Hematopoietic multipotent progenitor cell treated with erythropoietin and hydrocortisone succinate and interleukin-3 and kit ligand, for 6 days (in vitro differentiated cells): ENCODE measurements around the gene TM9SF1.
A peak's percentile ranks its signal among the peaks of the same experiment; 100 is the strongest.

ENCODE experiments used
- DNase-seq: peaks from one replicate; pipeline ENCODE4 v3.0.0-alpha.2; 2015

TM9SF1 gene

DNA sequence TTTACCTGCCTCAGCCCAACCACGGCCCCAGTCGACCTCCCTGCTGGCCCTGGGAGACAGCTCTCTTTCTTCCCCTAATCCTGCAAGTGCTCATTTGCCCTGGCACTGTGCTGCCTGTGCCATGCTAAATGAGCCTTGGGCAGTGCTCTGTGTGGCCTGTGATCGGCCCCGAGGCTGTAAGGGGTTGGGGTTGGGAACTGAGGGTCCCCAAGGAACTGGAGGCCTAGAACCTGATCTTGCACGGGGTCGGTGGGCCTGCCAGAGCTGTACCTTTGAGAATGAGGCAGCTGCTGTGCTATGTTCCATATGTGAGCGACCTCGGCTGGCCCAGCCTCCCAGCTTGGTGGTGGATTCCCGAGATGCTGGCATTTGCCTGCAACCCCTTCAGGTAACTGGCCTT, 45.2 kb downstream of the TM9SF1 start:
- DNase-seq: no peak

DNA sequence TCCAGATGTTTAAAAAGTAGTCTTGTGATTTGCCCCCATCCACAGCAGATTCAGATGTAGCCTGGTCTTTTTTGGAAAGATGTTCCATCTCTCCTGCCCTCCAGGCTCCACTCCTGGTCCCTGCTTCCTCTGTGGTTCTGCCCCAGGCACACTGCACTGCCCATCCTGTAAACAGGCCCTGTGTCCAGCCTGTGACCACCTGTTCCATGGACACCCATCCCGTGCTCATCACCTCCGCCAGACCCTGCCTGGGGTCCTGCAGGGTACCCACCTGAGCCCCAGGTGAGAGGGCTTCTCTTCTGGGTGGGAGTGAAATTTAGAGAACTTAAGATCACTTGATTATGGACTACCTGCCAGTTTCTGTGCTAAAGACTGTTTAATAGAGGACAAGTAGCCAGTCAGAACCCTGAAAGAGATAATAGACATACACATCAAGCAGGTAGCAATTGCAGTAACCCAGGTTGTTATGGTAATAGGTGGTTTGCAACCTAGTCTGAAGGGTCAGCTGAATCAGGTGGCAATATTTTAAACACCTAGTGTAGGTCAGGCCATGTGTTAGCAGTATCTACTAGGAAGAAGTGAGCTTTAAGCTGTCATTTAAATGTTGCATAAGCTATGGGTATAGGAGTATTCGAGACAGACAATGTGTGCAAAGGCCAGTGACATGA, 45.8 kb downstream of the TM9SF1 start:
- DNase-seq: no peak

DNA sequence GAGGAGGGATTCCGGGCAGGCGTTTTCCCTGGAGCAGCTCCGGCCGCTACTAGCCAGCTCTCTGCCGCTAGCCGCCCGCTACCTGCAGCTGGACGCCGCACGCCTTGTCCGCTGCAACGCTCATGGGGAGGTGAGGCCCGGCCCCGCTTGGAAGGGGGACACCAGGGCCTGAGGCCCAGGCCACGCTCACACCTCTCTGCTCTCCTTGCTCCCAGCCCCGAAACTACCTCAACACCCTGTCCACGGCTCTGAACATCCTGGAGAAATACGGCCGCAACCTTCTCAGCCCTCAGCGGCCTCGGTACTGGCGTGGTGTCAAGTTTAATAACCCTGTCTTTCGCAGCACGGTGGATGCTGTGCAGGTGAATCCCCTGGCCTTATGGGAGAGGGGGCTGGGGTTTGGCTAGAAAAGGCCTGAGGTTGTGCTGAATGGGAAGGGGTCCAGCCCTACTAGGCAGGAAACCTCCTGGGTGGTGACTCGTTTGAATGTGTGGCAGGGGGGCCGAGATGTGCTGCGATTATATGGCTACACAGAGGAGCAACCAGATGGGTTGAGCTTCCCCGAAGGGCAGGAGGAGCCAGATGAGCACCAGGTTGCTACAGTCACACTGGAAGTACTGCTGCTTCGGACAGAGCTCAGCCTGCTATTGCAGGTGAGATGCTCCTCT, 47.3 kb downstream of the TM9SF1 start:
- DNase-seq: peak; percentile 40

DNA sequence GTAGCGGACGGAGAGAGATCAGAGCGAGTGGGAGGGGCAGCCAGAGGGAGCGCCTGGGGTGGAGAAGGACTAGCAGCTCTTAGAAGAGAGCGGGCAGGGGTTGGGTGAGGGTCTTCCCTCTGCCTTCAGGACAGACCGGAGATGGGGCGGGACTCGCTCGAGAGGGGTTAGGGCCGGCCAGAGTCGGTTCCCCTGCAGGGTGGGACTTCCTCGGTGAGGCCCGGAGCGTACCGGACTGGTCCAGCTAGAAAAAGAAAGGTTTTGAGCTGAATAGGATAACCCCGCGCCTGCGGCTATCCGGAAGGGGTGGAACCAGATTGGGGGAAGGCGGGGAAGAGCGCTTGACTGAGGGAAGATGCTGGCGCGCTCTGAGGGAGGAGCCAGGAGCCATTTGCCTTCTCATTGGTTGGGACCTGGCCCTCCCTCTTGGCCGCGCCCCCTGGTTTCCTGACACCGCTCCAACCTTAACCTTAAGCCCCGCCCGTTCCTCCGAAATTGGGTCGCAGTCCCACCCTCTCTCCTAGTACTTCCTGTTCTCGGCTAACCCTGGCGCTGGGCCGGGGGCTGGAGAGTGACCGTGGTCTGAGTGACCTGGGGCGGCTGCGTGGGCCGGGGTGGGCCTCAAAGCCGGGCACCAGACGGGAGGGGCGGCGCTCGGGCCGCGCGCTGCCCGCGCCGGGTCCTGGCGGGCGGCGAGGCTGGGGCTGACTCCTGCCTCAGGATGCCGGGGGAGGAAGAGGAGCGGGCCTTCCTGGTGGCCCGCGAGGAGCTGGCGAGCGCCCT, 48.1 kb downstream of the TM9SF1 start, which contains the start of gene RNF31:
RNF31 (plus strand) TSS at position 521 of the 783 bp plus-strand sequence; CDS start at position 722, 201 bp downstream.
- DNase-seq: peak; percentile 100

DNA sequence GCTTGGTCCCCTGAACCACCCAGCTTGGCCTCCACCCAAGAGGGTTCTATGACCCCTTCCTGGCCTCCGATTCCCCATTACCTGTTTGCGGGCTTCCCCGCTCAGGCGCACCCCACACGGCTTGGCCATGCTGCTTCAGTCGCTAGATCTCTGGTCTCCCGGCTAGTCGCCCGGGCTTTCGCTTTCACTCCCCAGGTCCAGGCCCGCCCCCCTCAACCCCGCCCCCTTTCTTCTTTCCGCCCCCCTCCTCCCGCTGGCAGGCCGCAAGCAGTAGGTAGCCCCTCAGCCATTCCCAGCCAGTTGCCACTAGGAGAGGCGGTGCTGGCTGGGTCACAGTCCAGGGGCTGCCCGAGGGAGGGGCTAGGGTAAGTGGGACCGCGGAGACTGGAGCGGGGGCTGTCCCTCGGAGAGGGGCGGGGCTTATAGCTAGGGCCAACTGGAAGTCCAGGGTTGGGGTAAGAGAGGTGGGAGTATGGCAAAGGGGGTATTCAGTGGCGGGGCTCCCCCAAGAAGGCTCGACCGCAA, 48.7 kb downstream of the TM9SF1 start, which contains the start of gene PSME2:
PSME2 (minus strand) TSS at position 158 of the 525 bp plus-strand sequence; CDS start at position 129, 29 bp downstream.
- peak; percentile 97 for DNase-seq

DNA sequence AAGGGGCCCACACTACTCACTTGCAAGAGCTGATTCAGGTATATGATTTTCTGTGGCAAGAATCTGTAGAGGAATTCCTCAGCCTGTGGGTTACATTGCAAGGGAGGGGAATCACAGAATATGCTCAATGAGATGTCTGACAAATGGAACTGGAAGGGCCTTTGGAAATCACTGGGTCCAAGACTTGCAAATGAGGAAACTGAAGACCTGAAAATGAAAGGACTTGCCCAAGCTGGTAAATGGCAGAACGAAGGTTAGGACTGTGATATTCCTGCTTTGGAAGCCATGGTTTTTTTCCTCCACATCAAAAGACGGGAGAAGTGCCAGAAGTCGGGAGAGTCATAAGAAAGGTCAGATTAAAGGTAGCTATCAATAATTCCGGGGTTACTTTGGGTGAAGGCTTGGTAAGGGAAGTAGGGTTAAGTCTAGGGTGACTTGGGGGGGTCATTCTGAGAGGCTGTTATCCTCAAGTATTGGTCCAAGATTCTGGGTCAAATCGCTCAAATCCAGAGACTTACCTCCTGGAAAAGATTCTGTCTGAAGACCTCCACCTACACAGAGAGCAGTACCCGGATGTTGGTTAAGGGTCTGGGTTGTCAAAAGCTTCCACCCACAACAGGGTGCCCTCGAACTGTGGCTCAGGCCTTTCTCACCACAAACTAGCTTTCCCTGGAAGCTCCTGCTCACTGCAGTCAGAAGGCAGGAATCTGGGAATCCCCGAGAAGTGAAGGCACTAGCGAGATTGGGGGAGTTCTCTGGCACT, 49.4 kb downstream of the TM9SF1 start:
- no peak for DNase-seq

DNA sequence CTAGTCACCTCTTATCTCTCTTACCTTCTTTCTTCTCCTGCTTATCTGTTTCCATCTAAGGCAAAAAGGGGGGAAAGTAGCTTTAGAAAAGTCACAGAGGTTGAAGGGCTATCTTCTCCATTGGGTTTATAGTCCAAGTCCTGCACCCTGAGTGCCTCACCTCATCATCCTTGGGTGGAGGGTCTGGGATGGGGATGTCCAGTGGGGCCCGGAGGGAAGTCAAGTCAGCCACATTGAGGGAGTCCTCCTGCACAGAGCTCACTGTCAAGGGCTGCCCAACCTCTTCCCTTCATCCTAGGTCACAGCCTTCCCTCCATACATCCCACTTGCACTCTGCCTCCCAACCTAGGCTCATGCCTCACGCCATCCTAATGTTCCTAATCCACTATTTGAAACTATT, 50.0 kb downstream of the TM9SF1 start:
- DNase-seq: no peak

DNA sequence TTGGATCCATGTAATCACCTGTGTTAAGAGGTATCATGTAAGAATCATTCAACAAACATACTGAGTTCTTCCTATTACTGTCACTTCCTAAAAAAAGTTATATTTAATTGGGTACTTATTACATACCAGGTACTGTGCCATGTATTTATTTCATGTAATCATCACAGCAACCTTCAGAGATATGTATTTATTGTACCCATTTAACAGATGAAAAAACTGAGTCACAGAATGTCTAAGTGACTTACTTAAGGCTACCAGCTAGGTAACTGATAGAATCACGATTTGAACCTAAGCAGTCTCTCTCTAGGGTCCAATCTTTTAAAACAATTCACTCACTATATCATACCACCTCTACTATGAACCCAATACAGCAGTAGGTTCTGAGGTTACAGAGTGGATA, 50.8 kb downstream of the TM9SF1 start:
- no peak for DNase-seq

DNA sequence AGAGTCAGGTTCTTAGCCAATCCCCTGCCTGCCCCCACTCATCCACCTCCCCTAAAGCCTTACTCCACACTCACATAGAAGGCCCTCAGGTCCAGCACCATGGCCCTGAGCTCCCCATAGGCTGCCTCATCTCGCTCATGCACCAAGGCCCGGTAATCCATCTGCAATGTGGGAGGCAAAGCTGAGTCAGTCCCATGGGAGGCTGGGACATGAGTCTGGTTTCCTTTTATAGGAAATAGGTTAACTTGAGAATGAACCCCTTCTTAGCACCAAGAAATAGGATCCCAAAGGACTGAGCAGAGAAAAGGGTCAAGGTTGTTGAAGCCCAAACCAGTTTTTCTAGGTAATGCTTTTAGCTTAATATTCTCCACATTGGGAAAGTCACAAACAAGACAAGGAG, 51.7 kb downstream of the TM9SF1 start:
- no peak for DNase-seq

DNA sequence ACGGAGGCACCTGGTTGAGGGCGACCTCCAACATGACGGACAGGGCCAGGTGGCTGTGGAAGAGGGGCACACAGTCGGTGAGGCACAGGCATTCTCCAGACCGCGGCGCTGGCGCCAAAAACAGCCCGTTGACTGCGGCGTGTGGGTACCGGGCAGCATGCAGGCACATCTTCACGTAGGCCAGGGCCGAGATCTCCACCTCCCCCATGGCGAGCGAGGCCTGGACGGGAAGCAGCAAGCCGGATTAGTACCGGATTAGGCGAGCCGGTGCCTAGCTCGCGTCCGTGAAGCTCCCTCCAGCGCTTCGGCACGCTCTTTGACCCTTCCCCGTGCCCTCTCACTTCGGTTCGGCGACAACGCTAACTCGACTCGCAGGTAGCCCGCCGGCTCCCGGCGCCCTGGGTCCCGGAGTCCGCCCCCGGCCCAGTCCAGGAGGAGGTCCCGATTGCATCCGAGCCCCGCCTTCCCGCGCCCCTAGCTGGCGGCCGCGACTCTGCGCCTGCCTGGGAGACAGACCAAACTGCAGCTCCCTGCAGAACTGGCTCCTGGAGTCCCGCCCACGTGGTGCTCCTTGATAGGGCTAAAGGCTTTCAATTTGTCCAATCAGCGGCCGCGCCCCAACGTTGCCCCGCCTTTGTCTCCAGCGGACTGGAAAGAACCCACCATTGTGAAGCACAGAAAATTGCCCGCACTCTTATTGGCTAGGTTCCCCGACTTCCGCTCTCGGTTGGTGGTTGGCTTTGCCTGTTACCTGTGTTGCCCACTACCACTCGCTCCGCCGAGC, 54.0 kb downstream of the TM9SF1 start, which contains the start of gene EMC9:
EMC9 (minus strand) TSS at position 495 of the 784 bp plus-strand sequence; CDS start at position 208, 287 bp downstream.
- DNase-seq: peak; percentile 100

DNA sequence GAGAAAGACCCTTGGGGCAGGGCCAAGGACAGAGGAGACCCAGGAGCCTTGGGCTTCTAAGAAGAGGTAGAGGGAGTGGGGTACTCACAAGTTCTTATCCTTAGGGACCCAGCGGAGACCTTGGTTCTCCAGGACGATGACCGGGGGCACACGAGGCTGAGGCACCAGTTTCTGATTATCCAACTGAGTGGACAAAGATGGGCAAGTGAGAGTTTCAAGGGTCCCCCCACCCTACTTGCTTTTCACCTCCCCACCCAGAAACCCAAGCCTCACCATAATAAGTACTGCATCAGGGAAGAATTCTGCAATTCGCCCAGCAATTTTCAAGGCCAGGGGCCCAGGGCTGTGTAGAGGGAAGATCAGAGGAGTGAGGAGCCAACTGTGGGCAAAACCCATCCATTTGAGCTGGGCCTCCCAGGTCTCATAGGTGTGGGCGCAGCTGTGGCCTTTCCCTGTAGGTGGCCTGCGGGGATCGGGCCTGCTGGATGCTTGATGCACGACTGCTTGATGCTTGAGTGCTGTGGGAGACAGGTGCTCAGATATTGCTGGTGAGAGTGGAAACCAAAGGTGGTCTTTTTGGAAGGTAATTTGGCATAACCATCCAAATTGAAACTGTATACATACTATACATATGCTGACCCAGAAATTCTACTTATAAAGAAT, 55.8 kb downstream of the TM9SF1 start:
- peak; percentile 25 for DNase-seq
